ENCODE measurements around the gene RFWD3.
"Not testable (repeated sequence)": the region's sequence is repeated elsewhere in the genome, so short reads cannot be mapped to it uniquely, and the experiment has no call there.

Gene RFWD3, protein sequence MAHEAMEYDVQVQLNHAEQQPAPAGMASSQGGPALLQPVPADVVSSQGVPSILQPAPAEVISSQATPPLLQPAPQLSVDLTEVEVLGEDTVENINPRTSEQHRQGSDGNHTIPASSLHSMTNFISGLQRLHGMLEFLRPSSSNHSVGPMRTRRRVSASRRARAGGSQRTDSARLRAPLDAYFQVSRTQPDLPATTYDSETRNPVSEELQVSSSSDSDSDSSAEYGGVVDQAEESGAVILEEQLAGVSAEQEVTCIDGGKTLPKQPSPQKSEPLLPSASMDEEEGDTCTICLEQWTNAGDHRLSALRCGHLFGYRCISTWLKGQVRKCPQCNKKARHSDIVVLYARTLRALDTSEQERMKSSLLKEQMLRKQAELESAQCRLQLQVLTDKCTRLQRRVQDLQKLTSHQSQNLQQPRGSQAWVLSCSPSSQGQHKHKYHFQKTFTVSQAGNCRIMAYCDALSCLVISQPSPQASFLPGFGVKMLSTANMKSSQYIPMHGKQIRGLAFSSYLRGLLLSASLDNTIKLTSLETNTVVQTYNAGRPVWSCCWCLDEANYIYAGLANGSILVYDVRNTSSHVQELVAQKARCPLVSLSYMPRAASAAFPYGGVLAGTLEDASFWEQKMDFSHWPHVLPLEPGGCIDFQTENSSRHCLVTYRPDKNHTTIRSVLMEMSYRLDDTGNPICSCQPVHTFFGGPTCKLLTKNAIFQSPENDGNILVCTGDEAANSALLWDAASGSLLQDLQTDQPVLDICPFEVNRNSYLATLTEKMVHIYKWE

DNA sequence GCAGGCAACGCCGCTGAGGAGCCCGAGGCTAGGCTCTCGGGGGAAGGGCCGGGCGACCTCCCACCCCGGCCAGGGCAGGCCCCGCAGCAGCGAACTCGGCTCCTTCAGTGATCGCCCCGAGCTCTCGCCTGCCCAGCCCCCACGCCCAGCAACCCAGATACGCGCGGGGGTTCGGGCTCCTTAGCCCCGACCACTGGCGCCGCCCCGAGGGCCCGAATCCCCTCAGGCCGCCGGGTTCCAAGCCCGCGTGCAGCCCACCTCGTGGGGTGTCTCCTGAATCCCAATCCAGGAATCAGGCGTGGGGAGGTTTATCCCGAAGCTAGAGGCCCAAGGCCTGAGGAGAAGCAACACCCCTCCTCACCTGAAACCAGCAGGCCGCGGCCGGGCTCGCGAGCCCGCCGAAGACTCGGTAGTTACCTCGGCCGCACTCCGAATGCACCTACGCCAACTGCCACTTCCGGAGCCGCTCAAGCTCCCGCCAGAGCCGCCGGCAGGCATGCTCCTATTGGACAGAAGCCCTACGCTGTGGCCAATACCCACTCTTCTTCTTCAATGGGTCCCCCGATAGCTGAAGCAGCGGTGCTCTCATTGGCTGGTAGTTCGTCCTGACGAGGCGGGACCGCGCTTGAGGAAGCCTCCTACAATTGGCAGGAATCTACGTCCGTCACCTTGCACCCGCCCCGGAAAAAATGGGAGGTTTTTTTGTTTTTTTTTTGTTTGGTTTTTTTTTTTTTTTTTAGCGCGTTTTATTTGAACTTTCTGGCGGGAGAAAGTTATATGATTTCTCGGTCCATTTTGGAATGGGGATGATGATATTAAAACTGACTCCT is at the start of gene RFWD3:
TSS of gene RFWD3 (minus strand) at position 453 of the 830 bp plus-strand sequence. CDS start 5,428 bp downstream, outside the sequence.
- peak; percentile 98 to 99 for DNase-seq

DNA sequence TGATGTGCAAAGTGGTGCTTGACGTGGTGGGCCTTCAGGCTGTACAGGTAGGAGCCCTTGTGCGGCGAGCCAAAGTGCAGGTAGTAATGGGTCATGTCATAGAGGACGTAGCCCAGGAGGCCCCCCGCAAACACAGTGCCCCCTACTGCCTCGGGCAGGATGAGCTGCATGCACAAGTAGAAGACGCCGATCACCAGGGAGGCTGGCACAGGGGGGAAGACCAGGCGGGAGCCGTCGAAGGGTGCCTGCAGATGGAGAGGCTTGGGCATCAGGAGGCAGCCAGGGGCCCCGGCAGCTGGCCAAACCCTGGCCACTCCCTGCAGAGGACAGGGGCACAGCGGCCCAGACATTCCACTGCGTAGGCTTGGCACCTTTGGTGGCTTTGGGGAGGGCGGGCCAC is 49.7 kb upstream of the RFWD3 start:
- no peak for DNase-seq

DNA sequence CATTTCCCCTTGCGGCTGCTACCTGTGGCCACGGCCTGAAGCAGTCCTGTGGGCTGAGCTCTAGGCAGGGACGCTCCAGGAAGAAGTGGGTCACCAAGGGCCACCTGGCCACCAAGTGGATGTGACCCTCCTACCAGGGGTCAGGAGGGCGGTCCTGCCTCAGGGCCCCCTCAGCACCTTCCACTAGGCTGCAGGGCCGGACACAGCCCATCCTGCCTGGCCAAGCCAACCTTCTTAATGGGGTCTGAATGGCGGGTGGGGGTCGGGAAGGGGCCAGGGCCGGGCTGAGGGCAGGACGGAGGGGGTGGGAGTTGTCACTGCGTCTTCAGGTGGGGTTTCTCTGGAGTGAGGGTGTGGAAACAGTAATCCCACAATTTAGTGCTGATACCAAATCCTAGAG is 47.2 kb upstream of the RFWD3 start:
- DNase-seq, result no peak

DNA sequence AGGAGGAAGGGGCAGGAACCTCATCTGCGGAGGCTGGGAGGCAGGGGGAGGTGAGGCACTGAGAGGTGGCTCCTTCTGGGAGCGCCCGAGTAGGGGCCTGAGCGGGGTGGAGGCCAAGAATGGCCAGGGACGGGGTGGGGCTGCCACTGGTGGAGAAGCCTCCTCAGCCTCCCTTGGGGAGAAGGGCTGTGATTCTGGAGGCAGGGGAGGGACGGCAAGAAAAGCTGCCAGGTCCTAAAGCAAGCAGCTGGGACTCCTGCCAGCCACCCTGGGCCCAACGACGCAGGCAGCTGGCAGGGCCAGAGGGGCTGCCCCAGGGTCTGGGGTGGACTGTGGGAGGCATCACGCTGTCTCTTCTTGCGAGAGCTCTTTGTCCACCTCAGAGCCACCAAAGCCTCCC is 46.6 kb upstream of the RFWD3 start:
- DNase-seq, result no peak

DNA sequence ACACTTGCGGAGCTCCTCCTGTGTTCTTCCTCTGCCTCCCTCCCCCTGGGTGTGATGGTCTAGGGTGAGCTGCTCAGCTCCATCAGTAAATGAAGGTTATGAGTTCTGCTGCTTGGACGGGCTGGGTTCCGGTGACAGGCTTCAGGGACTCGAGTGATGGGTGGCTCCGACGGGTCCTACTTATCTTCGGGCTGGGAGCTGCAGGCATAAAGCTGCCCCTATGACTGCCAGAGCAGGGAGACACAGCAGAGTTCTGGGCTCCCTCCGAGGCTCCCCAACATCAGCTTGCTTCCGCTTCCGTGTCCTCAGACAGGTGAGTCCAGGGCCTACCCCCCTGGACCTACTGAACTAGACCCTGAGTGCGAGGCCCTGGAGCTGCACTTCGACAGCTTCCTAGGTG is 45.3 kb upstream of the RFWD3 start:
- DNase-seq, result no peak

DNA sequence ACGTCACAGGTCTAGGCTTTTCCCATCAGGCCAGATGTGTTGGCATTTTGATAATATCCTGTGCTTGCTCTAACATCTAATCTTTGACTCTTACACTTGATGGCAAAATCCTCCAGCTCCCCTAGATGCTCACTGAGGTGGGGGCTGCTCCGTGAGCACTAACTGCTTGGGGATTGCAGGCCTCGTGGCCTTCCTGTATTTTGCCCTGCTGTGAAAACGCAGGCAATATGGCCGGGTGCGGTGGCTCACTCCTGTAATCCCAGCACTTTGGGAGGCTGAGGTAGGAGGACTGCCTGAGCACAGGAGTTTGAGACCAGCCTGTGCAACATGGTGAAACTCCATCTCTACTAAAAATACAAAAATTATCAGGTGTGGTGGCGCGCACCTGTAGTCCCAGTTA is 43.7 kb upstream of the RFWD3 start:
- DNase-seq, result no peak

DNA sequence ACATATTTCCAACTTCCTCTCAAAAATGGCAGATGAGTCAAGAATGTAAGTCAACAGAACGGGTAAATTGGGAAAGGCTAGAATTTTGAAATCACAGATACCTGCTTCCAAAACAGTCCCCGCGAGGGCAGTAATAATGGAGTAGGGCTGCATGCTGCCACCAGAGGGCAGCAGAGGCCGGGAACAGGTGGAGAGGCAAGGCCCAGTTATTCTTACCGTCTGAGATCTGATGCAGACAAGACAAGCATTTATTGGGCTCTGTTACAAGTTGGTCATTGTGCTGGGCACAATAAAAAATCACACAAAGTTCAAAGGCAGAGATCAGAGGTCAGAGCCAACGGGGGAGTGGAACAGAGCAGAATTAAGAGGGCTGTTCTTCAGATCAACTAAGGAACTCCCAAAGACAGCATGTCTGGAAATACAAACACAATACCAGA is 42.8 kb upstream of the RFWD3 start:
- peak; percentile 39 to 80 for DNase-seq

DNA sequence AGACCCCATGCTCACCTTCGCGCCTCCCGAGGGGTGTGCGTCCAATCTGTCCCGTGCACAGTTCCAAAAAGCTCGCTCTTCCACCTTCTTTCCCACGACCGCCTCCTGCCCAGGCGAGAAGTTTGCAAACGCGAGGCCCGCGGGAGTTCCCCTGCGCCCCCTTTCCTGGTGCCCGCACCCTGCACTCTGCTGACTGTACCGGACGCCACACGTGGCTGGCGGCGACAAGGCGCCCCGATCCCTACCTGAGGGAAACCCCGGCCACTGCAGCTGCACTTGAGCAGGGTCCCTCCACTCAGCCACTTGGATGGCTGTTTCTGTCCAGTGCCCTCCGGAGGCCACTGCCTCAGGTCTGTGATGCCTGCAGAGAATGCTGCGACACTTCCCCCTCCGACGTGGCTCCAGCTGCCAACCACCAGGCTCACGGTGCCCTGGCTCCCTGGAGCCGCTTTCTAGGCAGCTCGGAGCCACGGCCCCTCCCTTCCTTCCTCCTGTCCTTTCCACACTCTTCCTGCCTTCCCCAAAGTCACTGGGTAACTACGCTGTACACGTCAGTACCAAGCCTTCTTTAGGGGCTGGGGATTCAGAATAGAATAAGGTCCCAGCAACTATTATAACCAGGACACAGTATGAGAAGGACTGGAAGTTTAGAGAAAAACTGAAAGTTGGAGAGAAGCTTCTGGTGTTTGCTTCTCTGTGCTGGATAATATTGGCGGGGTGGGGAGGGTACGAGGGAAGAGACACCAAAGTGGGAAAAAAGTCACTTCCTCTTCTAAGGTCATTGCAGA is 34.0 kb upstream of the RFWD3 start, which contains the start of gene MLKL:
TSS of gene MLKL (minus strand) at position 425 of the 788 bp plus-strand sequence. CDS start 5,105 bp downstream, outside the sequence.
- DNase-seq, result peak; percentile 54 to 67

DNA sequence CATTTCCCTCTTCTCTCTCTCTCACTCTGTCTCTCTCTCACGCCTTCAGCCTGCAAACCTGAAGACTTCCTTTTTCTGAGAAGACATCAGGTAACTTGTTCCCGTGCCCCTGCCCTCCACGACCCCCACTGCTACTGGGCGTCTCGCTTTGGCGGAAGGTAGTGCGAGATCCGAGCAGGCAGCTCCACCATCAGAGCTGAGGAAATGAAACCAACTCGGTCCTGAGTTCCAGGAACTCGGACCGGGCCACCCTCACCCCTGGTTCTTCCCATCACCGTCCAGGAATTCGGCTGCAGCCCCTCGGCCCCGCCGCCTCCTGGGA is 33.4 kb upstream of the RFWD3 start:
- DNase-seq, result no peak

DNA sequence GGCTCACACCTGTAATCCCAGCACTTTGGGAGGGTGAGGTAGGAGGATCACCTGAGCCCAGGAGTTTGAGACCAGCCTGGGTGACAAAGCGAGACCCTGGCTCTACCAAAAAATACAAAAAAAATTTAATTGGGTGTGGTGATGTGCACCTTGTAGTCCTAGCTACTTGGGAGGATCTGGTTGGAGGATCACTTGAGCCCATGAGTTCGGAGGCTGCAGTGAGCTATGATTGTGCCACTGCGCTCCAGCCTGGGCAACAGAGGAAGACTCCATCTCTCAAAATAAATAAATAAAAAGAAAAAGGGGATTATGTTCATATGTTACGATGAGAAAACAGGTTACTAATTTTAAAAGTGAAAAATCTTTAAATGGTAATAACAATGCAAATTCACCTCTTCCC is 33.0 kb upstream of the RFWD3 start:
- DNase-seq, result no peak

DNA sequence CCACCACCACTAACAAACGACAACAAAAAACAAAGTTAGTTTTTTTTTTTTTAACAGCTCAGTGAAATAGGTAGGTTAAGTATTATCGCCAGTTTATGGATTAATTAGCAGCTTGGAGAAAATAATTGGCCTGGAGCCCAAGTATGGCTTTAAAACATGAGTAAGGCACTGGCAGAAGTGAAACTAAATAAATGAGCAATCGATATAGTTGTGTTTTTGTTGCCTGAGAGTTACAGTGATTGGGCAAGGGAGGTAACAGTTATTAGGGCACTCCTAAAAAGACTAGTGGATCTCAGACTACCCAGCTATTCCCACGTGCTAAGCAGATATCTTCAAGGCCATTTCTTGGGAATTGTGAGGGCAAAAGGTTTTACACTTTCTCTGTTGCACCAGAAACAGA is 31.5 kb upstream of the RFWD3 start:
- DNase-seq, result no peak

DNA sequence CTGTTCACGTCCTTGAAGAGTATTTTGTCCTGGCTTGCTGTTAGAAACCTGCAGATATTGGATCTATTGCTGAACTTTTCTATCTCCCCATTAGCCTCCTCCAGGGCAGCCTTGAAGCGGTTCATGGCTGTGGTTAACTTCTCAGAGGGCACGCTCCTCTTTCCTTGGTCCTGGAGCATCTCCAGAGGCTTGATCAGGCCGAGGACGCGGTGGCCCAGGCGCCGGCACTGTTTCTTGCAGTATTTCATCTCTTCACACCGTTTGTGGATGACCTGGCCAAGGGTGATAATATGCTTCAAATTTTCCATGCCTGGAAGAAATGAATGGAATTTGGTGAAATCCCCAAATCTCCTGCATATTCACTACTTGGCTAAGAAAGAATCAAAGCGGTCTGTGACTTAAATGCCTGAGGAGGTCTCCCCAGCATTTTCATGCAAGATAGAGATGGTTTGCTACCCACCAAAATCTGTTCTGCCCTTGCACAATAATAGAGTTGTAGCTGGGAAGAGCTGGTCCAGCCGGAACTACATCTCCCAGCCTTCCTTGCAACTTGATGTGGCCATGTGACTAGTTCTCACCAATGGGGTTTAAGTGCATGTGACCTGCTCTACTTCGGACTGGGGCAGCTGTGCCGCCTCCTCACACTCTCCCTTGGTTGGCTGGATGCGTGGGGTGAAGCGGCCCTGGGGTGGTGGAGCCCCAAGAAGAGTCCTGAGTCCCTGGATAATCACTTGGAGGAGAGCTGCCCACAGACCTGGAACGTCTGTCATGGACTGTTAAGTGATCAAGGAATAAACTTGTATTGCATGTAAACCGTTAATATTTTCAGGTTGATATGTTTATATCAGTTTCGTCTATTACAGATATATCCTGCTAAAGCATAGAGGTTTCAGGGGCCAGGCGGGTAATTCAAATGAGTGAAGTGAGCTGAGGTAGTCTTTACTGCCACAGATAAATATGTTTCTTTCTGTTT is 29.1 kb upstream of the RFWD3 start:
- DNase-seq, result peak; percentile 87 to 92

DNA sequence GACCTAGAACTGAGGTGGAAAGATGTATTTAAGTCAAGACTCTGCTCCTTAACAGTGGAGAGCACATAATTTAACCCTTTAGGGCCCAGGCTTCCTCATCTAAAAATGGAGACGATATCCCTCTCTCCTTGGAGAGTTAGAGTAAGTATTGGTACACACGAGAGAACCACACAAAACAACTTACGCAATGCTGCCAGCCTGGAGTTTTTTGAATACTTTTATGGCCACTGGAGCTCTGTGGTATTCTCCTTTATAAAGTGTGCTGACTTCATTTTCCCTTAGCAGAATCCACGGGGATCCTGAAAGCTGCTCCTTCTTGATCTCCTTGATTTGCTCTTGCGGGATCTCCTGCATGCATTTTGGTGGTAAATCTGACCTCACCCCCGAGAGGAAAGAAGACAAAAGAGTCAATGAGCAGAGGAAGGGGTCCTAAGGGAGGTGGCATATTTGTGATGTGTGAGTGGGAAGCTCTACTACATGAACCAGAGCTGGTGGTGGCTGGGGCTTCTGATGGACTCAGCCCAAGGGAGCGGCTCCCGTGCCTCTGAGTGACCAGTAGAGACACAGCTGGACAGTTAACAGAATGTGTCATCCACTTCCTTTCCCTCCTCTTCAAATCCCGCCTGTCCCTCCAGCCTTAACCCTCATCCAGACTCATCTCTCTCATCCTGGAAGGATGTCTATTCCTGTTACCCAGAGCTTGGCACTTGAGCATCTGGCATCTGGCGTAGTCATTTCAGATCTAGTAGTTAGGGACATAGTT is 24.6 kb upstream of the RFWD3 start:
- no peak for DNase-seq

DNA sequence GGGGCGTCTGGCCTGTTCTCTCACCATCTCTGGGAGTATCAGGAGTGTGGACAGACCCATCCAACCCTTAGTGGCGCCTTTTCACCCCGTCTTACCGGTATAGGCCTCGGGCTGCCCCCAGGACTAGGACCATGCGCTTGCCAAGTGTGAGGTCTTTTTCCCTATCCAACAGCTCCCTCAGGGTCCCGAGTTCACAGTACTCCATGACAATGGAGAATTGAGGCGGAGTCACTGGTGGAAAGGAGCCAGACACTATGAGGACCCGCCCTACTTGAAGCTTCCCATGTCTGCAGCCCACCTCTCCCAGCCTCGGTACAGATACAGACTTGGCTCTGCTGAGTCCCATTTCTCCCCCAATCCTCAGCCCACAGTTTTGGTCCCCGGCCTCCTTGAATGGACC is 15.9 kb upstream of the RFWD3 start:
- no peak for DNase-seq

DNA sequence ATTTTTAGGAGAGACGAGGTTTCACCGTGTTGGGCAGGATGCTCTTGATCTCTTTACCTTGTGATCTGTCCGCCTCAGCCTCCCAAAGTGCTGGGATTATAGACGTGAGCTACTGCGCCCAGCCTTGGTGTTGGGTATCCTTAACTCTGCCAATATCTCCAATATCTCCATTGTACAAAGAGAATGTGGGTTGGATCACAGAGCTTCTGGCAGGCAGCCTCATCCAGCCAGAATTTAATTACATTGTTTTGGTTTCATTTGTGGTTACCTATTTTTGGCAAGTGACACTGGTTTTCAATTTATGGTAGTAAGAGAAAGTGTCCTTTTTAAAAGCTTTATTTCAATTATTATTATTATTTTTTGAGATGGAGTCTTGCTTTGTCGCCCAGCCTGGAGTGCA is 14.0 kb upstream of the RFWD3 start:
- DNase-seq, result no peak

DNA sequence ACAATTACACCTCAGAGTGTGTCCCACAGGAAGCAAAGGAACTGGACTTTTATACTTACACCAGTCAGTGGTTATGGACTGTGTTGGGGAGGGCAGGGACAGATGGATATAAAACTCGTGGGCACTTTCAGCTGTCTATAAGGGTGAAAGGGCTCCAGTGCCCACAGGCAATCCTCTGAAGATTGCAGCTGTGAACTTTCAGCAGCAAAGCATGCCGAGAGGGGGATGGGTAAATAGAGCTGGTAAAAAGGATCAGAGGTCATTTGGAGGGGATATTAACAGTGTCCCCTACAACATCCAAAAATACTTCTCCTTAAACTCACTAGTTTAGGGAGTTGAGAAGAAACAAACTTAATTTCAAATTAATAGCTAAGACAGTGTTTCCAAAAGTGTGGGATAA is 13.3 kb upstream of the RFWD3 start:
- no peak for DNase-seq

DNA sequence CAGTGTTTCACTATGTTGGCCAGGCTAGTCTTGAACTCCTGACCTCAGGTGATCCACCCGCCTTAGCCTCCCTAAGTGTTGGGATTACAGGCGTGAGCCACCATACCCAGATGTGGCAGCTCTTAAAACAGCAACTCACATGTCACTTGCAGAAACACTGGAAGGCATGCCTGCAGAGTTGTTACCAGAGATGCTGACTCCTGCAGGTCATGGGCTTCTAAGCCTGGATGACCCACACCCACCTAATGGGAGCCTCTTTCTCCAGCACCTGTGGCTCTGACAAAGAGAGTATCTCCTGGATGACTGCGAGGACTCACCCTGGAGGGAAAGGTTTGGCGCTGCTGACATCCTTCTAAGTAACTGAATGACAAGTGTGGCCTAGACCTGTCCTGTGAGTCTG is 11.2 kb upstream of the RFWD3 start:
- no peak for DNase-seq

DNA sequence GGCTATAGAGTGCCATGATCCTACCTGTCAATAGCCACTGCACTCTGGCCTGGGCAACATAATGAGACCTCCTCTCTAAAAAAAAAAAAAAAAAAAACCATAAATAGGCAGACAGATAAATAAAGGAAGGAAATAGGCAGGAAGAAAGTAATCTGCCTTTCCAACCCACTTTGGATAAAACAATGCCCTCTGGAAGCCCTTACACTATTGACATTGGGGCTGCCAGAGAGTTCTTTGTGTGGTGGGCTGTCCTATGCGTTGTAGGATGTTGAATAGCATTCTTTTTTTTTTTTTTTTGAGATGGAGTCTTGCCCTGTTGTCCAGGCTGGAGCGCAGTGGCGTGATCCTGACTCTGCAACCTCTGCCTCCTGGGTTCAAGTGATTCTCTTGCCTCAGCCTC is 7.2 kb upstream of the RFWD3 start:
- DNase-seq, result no peak

DNA sequence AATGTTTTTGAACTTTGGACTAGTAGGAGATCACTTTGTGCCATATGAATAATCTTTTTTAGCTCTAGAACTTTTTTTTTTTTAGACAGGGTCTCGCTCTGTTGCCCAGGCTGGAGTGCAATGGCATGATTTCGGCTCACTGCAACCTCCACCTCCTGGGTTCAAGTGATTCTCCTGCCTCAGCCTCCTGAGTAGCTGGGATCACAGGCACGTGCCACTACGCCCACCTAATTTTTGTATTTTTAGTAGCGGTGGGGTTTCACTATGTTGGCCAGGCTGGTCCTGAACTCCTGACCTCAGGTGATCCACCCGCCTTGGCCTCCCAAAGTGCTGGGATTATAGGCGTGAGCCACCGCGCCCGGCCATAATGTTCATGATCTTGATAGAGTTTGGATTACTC is 2.2 kb upstream of the RFWD3 start:
- not testable (repeated sequence) for DNase-seq

DNA sequence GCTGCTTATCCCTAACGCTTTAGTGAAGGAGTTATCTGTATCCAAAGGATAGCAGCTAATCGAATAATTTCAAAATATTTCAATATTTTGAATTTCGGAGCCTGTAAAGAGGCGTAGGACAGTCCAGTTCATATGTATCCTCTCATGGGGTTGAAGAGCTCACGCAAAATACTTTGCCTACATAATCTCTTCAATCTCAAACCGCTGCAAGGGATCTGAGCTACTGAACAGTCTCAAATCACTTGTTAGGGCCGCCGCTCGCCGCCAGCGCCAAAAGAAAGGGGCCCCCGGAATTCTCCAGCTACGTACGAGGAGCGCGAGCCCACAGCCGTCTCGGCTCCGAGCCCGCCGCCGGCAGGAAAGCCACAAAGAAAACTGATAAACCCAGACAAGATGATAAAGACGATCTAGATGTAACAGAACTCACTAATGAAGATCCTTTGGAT is 601 bp upstream of the RFWD3 start:
- peak; percentile 18 to 43 for DNase-seq

All from NCI-H524 (cell line).